Left colon (tissue), 2 donors: Measurements from ENCODE around the gene C3orf80. TPM values are rescaled to one million over a fixed set of nuclear protein-coding genes. Genes with fewer than 3 reads are reported as not detected.

ENCODE experiments used
- ATAC-seq: fragments of 200-7000 bp; cut with Tn5 transposase; one replicate; pipeline ENCODE4 v1.9.1; 2020; ENCODE audit warnings: mild to moderate bottlenecking, moderate library complexity
- DNase-seq, 2 donors: peaks; one replicate each; pipeline ENCODE4 v3.0.0-alpha.2; 2020
- intact Hi-C, 2 donors: fragments of 100-400 bp; cut with DNase I in 1 of 2; cut with micrococcal nuclease in 1 of 2; formaldehyde crosslinking; loops; one replicate each; pipeline versions ENCODE4 v1.11.2 to v1.14.0; 2022; cut with DNase I, micrococcal nuclease
- total RNA-seq, 2 donors: library from RNA; stranded (reverse); fragmentation: NEBNext Ultra II Directional; extraction: Animal tissue kit (Norgen Biotek cat#: 25700); gene quantifications; one replicate each; pipeline ENCODE4 v1.2.1, GENCODE V29; 2021
- donor health status: DM: no; HTN: no; CAD: no.
- donor health status: DM: yes; HTN: yes; CAD: no.

The C3orf80 gene
- total RNA-seq, 2 donors from 2014 or later, result 0.31 to 1.9 TPM

DNA sequence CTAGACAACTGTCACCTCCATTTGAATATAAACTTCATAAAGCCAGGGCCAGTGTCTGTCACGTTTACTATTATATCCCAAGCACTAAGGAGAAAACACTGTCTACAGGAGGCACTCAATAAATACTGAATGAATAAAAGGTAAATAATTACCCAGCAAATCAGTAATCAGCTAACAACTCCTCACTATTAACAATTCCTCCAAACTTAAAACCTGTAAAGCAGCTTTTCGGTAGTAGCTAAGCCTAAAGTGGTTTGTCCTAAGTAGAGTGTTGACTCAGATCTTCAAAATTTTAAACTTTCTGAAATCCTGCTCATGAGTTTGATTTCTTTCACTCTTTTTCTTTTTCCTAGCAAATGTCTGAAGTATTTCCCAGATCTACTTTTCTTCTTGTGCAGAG, 39.9 kb downstream of the C3orf80 start:
- no peak for DNase-seq
- ATAC-seq, result no peak
- intact Hi-C loops, result no loop called here

Other genes starting within 250 kb of the C3orf80 start
- under 1 TPM; 0.17 to 0.67 TPM for gene IL12A, start 236.6 kb upstream of the C3orf80 start, total RNA-seq
- gene IFT80, start 173.8 kb downstream of the C3orf80 start, total RNA-seq, result 10 to 100 TPM; 11.1 to 15.0 TPM
- gene SMC4, start 174.2 kb downstream of the C3orf80 start, total RNA-seq, result 10 to 100 TPM; 30.9 to 35.5 TPM
- gene TRIM59, start 224.4 kb downstream of the C3orf80 start, total RNA-seq, result 1 to 10 TPM; 5.4 to 5.7 TPM